G401.6 (cell line): ENCODE data around the gene LRTM1.

Experiments
- FAIRE-seq: peaks from 2 replicates; lab custom pipeline; 2012; peaks lifted over from hg19 to GRCh38; lab: Jason Lieb, UNC

The LRTM1 gene

GRCh38 chr3:54891540-54891897 lies 36.3 kb downstream of the LRTM1 start:
- FAIRE-seq: no peak

- no peak for FAIRE-seq
Measured at GRCh38 chr3:54889731-54890130, 38.1 kb downstream of the LRTM1 start.

- no peak for FAIRE-seq
Measured at GRCh38 chr3:54888873-54889272, 39.0 kb downstream of the LRTM1 start.

DNA sequence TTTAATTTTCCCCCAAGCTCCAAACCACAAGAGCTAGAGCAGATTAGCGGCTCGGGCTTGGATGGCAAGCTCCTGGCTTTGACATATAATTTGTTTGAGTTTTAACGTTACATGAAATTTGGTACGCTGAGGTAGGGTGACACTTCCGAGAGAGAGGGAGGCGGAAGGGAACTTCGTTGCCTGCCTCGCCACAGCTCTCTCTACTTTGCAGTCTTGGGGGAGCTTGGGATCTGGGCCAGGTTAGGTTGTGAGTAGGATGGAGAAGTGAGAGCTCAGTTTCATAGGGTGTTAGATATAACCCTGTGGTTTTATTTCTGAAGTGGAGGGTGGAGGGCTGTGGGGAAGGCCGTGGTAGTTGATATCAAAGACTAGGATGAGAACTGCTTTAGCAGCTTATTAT lies 39.7 kb downstream of the LRTM1 start:
- FAIRE-seq: no peak

DNA sequence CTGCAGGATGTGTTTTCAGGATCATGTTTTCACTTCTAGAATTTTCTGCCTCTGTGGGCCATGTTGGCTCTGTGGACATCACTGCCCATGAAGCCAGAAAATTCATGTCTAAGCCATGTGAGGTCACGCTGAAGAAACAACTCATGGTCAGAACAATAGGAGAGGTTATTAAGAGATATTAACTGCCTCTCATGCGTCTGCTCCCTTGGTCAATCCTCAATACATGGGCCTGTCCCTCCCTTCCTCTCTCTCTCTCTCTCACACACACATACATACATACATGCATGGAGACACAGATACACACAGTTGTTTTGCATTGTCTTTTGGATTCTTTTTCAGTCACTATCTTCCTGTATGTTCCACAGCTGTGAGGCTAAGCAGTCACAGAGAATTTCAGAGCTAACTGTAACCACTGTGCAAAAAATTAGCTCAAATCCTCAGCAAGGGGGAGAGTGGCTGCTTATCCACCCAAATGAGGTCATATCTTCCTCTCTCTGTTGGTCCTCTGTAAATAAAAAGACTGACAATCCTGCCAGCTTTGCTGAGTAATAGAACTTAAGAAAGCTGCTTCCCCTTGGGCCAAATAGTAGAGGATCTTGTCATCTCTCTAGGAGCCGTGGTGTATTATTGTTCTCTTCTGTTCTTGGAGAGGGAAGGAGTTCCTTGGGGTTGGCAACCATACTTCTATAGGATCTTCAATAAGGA lies 45.6 kb downstream of the LRTM1 start:
- no peak for FAIRE-seq

DNA sequence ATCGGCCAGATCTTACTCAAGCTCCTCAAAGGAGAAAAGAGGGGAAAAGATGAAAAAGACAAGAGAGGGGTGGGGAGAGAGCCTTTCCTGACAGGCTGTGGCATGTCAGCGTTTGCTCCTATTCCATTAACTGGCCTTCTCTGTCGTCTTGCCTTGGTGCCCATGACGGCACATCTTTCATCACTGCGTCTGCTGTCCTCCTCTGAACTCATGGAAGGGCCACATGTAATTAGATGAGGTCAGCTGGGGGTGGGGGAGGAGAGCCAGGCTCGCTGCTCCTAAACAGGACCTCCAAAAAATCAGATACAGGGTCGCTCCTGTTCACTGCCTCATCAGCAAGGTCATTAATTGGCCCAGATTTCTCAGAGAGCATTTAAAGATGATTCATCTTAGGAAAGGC lies 49.7 kb downstream of the LRTM1 start:
- no peak for FAIRE-seq

DNA sequence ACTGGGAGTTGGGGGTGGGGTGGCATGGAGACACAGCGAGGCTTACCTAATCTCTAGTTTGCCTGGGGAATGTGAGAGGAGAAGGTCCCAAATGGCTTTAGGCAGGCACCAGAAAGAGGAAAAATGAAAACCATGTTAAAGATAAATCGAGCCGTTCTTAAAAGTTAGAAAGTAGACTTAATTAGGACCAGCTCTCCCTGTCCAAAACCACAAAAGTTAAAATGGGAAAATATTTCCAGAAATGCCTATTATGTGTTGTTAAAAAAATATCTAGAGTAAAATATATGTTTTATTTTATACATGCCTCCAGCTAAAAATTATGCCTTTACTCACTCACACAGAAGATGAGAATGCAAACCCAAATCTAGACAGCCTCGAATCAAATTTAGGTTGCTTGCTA lies 50.1 kb downstream of the LRTM1 start:
- FAIRE-seq: no peak

GRCh38 chr3:54876694-54877093 lies 51.2 kb downstream of the LRTM1 start:
- no peak for FAIRE-seq

DNA sequence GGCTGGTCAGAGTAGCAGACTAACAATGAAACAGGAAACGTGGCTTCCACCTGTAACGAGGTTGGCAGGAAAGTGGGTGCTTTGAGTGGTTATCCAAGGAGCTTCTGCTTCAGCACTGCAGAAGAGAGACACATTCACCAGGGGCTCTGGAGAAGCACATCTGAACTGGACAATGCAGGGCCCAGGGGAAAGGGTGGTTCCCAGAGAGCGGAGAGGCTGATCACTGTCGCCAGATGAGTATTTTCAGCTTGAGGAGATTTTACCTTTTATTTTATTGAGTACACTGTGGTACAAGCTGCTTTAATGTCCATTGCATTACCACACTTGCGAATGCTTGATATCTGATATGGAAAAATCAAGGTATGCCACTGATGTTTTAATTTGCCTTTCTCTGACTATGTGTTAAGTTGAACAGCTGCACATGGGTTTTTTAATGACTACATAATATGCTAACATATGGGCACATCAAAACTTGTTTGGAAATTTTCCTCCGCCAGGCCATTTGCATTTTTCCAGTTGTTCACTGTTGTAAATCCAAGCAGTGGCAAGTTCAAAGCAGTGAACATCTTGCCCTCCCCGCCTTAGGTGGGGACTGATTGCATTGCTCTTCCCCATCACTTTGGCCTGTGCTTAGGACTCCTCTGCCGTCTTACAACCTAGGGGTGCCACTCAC lies 52.1 kb downstream of the LRTM1 start:
- FAIRE-seq: no peak

DNA sequence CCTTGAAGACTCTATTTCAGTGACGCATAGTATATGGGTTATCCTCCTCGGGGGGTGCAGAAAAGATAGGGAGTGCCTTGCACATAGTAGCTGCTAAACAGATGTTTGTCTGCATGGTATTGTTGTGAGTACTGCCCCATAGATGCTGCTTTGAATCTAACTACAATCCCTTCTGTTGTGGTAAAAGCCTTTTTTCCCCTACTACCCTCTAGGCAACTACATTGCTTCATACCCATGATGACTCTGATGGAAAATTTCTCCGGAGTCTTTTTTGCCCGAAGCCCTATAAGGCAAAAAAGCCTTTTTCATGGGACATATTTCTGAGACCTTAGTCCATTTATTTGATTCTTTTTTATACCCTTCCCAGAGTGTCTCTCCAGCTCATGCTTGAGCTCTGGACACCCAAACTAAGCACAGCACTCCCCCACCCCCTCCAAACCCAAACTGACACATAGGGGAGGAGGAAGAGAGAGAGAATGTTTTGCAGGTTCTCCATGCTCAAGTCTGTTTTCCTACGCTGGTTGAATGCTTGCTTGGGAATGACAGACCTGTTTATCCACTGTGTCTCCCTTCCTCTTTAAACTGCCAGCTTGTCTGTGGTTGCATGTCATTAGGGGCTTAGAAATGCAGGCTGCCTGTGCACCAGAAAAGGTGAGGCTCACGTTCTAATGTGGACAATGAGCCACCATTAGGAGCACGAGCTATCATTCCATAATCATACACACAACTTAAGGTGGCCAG lies 52.9 kb downstream of the LRTM1 start:
- FAIRE-seq: no peak

DNA sequence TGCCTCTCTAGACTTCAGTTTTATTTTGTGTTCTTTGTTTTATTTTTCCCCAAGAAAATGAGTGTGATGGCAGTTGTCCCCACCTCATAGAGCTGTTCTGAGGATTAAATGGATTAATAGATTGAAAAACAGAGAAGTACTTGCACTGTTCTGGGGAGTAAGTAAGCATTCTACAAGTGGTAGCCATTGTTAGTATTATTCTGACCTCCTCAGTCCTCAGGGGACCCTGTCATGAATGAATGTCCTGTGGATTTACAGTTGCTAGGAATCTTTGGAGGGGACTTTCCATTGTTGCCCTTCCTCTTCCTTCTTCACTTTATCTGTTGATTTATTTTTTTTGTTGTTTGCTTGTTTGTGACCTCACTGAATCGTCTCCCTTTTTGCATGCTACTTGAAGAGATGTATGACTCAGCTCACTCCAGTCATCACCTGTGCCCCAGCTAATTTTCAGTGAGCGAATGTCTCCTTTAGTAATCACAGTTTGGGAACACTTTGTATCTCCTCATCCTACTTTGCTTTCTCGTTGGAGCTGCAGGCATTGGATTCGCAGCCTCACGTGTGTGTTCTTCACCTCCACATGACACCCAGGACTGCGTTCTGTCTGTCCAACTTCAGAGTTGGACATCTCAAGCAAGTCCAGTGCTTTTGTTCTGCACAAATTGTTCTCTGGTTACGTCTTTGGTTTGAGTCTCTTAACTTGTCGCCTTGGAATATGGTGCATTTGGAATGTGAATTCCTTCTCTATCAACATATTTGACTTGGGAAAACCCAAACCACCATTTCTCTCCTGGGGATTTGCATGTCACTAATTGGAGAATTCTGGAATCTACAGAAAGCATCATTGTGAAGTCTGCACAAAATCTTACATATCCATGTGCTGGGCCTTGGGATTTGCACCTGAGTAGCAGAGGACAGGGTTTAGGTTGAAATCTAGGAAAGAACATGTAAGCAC lies 54.5 kb downstream of the LRTM1 start:
- FAIRE-seq: no peak

- no peak for FAIRE-seq
Measured at GRCh38 chr3:54871867-54872266, 56.0 kb downstream of the LRTM1 start.

GRCh38 chr3:54870423-54870822 lies 57.4 kb downstream of the LRTM1 start:
- FAIRE-seq: peak; percentile 82
